Stimulated activated CD4-positive, alpha-beta T cell treated with anti-CD3 and anti-CD28 coated beads, TNF-alpha, amount 100 ng/mL, for 24 hours (primary cell): Measurements from ENCODE around the gene NBPF3.
"Not testable (repeated sequence)": the region's sequence is repeated elsewhere in the genome, so short reads cannot be mapped to it uniquely, and the experiment has no call there.

Experiments
- DNase-seq, 3 experiments: peaks; one replicate each; pipeline ENCODE4 v3.0.0-alpha.2; 2020; ENCODE audit warnings: low read depth in 3 of 3

Gene NBPF3

DNA sequence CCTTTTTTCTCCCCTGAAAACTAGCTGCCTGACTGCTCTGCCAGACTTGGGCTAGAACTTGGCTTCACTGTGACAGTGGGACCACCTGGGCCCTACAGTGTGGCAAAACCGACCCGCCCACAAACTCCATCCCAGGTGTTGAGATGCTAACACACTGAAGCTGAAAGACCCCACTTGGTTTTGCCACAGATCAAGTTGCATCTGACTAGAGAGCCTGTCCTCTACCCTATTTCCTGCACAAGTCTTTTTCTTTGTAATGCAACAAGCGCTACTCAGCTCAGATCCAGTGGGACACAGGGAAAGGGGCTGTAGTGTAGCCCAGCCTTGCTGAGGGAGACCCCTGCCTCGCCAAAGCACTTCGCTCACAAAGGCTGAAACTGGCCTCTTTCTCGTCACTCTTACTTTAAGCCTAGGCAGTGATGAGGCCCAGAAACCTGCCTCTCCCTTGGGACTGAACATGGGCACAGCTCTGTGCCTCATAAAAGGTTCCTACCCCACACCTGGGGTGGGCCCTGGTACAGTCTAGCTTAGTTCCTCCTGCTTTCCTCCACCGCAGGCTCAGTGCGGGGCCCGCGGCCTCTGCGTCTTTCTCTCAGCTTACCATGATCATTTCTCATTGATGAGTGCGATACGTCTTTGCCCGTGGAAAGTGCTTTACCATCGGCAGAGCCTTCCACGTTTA lies 79.0 kb downstream of the NBPF3 start:
- no peak for DNase-seq

DNA sequence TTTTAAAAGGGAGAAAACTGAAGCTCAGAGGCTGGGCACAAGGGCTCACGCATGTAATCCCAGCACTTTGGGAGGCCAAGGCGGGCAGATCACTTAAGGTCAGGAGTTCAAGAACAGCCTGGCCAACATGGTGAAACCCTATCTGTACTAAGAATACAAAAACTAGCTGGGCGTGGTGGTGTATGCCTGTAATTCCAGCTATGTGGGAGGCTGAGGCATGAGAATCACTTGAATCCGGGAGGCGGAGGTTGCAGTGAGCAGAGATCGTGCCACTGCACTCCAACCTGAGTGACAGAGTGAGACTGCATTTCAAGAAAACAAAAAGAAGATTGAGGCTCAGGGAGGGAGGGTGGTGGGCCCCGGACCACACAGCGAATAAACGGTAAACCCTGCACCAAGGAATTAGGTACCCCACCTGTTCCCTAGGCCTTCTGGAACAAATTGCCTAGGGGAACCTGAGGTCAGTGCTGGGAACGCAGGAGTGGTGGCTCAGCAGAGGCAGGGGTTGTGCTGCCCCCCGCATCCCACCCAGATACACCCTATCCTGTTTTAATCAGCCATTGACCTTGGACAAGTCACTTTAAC lies 79.6 kb downstream of the NBPF3 start:
- DNase-seq, result not testable (repeated sequence)

DNA sequence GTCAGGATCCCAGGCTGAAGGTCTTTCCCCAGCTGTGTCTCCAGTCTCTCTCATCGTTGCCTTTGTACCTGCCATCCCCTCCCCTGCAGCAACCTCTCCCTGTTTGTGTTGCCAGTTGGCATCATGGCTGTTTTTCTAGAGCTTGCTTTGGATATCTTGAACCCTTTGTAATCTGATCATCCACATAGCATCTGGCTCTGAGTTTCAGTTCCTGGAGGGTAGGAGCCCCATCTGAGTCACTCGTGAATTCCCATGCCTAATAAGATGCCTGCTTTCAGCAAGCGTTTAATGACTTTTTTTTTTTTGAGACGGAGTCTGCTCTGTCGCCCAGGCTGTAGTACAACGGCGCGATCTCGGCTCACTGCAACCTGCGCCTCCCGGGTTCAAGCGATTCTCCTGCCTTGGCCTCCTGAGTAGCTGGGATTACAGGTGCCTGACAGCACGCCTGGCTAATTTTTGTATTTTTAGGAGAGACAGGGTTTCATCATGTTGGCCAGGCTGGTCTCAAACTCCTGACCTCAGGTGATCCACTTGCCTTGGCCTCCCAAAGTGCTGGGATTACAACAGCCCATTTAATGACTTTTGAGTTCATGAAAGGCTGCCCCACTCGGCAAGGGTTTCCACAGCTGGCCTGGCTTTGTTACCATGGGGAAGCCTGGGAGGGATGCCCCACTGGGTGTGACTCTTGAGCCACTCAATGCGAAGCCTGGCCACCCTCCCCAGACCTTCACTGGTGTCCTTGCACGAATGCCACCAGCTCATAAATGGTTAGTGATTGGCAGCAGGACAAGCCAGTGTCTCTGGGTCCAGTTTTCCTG lies 81.2 kb downstream of the NBPF3 start:
- no peak for DNase-seq

- no peak for DNase-seq
Measured at GRCh38 chr1:21521717-21522060, 81.8 kb downstream of the NBPF3 start.

DNA sequence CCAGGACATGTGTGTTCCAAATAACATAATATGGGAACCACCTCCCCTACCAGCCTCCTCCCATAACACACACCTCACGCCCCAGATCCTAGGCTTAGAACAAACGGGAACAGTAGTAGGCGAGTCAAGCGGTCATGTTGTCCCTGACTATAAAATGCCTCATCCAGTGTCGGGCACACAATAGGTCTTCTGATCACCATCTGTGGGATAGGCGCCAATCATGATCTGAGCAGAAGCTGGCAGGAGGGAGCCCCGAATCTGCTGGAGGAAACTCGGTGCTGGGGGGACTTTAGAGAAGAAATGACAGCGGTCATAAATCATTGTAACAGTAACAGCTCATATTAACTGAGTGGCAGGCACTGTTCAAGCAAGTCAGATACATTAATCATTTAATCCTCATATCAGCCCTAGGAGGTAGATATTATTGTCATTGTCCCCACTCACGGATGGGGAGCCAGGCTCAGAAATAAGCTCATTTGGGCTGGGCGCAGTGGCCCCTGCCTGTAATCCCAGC lies 82.6 kb downstream of the NBPF3 start:
- no peak for DNase-seq

DNA sequence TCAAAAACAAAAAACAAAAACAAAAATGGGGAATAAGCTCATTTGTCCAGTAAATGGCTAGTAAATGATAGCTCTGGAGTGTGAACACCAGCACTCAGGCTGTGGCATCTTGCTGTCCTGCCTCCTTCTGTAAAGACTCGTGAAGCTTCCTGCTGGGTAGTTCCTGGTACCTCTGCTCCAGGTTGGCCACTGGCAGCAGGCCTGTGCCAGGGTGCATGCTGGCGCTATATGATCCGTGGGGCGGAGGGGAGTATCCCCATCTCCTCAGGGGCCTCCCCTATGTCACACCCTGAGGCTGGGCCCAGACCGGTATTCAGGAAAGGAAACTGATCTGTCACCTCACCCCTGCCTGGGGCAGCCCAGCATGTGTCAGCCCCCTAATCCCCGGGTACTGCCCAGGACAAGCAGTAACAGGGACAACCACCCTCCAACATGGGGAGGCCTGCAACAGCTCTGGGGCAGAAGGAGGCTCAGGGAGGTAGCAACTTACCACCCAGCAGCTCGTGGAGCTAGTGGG lies 83.4 kb downstream of the NBPF3 start:
- DNase-seq, result no peak

DNA sequence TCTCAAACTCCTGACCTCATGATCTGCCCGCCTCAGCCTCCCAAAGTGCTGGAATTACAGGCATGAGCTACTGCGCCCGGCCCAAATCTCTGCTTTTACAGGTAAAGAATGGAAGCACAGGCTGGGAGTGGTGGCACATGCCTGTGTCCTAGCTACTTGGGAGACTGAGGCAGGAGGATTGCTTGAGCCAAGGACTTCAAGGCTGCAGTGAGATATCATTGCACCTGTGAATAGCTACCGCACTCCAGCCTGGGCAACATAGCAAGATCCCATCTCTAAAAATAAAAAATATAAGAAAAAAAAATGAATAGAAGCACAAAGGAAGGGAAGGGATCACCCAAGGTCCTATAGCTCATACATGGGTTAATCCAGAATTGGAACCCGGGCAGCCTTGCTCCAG lies 84.3 kb downstream of the NBPF3 start:
- DNase-seq, result no peak

GRCh38 chr1:21524686-21525339 lies 84.9 kb downstream of the NBPF3 start:
- DNase-seq, result no peak

DNA sequence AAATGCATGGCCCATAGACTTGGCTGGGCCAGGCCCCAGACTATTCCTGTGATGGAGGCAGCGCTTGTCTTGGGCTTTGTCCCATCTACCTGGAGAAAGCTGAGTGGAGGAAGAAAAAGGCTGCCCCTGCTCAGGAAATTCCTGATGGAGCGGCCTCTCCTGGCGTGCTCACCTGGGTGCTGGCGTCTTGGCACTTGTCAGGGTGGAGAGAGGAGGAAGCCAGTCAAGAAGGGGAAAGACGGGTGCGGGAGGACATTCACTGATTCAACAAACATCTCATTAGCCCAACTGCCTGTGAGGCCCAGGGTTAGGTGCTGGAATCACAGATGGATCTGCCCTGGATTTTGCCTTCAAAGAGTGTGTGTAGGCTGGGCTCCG lies 85.4 kb downstream of the NBPF3 start:
- no peak for DNase-seq

DNA sequence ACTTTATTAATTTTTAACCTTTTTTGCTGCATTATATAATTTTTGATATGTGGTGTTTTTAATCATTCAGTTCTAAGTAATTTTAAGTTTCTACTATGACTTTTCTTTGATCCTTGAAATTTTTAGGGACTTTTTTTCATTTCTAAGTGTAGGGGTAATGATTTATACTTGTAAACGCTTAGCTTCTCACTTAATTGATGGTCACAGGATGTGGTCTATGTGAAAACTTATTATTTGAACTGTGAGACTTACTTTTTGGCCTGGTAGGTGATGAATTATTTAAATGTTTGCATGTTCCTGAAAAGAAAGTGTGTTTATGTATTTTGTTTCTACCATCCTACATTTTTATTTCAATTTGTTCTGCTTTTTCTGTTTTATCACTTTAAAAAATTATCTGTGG lies 86.5 kb downstream of the NBPF3 start:
- no peak for DNase-seq

GRCh38 chr1:21530368-21531016 lies 90.6 kb downstream of the NBPF3 start:
- no peak for DNase-seq

- no peak for DNase-seq
Measured at GRCh38 chr1:21531241-21531640, 91.3 kb downstream of the NBPF3 start.

GRCh38 chr1:21532496-21532895 lies 92.6 kb downstream of the NBPF3 start:
- no peak for DNase-seq

GRCh38 chr1:21532992-21533534 lies 93.1 kb downstream of the NBPF3 start:
- DNase-seq, result no peak

GRCh38 chr1:21534146-21534545 lies 94.2 kb downstream of the NBPF3 start:
- DNase-seq, result no peak
